Measurements from ENCODE around the gene PRRT2. TPM values are rescaled to one million over a fixed set of nuclear protein-coding genes. Genes with fewer than 3 reads are reported as not detected.

Gene PRRT2
- total and polyA plus RNA-seq, 2 experiments from 2014 or later: 7.0 to 11.1 TPM

- peaks cover 44% of the 10 kb centered on the region for H3K79me2 ChIP-seq
- no peaks in the 10 kb centered on the region for H3K27me3 ChIP-seq
- no peaks in the 10 kb centered on the region for H3K9me2 ChIP-seq (replicated peaks; ENCODE audit: insufficient read depth)
- no peak overlapping the region for H3K4me3 ChIP-seq
- peak overlapping the region; percentile 93 for H3K27ac ChIP-seq
- H2AFZ ChIP-seq: no peak overlapping the region
- H3K4me1 ChIP-seq (ENCODE audit: insufficient read depth): peaks cover 38% of the 10 kb centered on the region
- H3K36me3 ChIP-seq (replicated peaks; ENCODE audit: insufficient read depth, low read depth): no peaks in the 10 kb centered on the region
- DNase-seq (ENCODE audit: low spot score): no peak
- H4K20me1 ChIP-seq (ENCODE audit: insufficient read depth, poor library complexity, severe bottlenecking): peaks cover 24% of the 10 kb centered on the region
- peak overlapping the region; percentile 91 for H3K4me2 ChIP-seq
- 92% methylated on average over 23 of the region's 31 CpGs for WGBS (ENCODE audit: low lambda C conversion rate, missing lambda C conversion rate)
- TF ChIP-seq EZH2phosphoT487 (IDR thresholded peaks at IDR 0.05; ENCODE audit: low read depth, severe bottlenecking, unreplicated experiment): no peak
- no peak for TF ChIP-seq CTCF (IDR thresholded peaks at IDR 0.05; ENCODE audit: poor library complexity)
- no peak for TF ChIP-seq EZH2 (IDR thresholded peaks at IDR 0.05; ENCODE audit: borderline replicate concordance)
- no peaks in the 10 kb centered on the region for H3K9me3 ChIP-seq (ENCODE audit: low read depth)
Measured at GRCh38 chr16:29809031-29809747, 2.8 kb upstream of the PRRT2 start.

GRCh38 chr16:29809850-29810698 lies 1.9 kb upstream of the PRRT2 start:
- peaks cover 24% of the 10 kb centered on the region for H4K20me1 ChIP-seq (ENCODE audit: insufficient read depth, poor library complexity, severe bottlenecking)
- H3K4me1 ChIP-seq (ENCODE audit: insufficient read depth): peaks cover 37% of the 10 kb centered on the region
- H3K4me2 ChIP-seq: peak overlapping the region; percentile 91
- H3K9me2 ChIP-seq (replicated peaks; ENCODE audit: insufficient read depth): no peaks in the 10 kb centered on the region
- H2AFZ ChIP-seq: no peak overlapping the region
- WGBS (ENCODE audit: low lambda C conversion rate, missing lambda C conversion rate): 67% methylated on average over 20 of the region's 23 CpGs
- peak overlapping the region; percentile 93 for H3K27ac ChIP-seq
- DNase-seq (ENCODE audit: low spot score): no peak
- no peak overlapping the region for H3K4me3 ChIP-seq
- H3K36me3 ChIP-seq (replicated peaks; ENCODE audit: insufficient read depth, low read depth): no peaks in the 10 kb centered on the region
- H3K27me3 ChIP-seq: no peaks in the 10 kb centered on the region
- no peak for TF ChIP-seq CTCF (IDR thresholded peaks at IDR 0.05; ENCODE audit: poor library complexity)
- no peak for TF ChIP-seq EZH2phosphoT487 (IDR thresholded peaks at IDR 0.05; ENCODE audit: low read depth, severe bottlenecking, unreplicated experiment)
- no peak for TF ChIP-seq EZH2 (IDR thresholded peaks at IDR 0.05; ENCODE audit: borderline replicate concordance)
- no peaks in the 10 kb centered on the region for H3K9me3 ChIP-seq (ENCODE audit: low read depth)
- H3K79me2 ChIP-seq: peaks cover 42% of the 10 kb centered on the region

GRCh38 chr16:29810699-29811169 lies 1.3 kb upstream of the PRRT2 start:
- Histone ChIP-seq H4K20me1 (ENCODE audit: insufficient read depth, poor library complexity, severe bottlenecking) (peaks cover 24% of the 10 kb centered on the region), H3K79me2 (peaks cover 44% of the 10 kb centered on the region), H3K9me3 (ENCODE audit: low read depth) (no peaks in the 10 kb centered on the region), H3K4me1 (ENCODE audit: insufficient read depth) (peaks cover 40% of the 10 kb centered on the region), H3K4me2 (peak overlapping the region; percentile 91), H3K4me3 (no peak overlapping the region), H3K9me2 (replicated peaks; ENCODE audit: insufficient read depth) (no peaks in the 10 kb centered on the region), H3K36me3 (replicated peaks; ENCODE audit: insufficient read depth, low read depth) (no peaks in the 10 kb centered on the region), H3K27me3 (no peaks in the 10 kb centered on the region), H2AFZ (no peak overlapping the region), H3K27ac (peak overlapping the region; percentile 93)
- TF ChIP-seq EZH2phosphoT487 (IDR thresholded peaks at IDR 0.05; ENCODE audit: low read depth, severe bottlenecking, unreplicated experiment) (no peak), EZH2 (IDR thresholded peaks at IDR 0.05; ENCODE audit: borderline replicate concordance) (no peak), CTCF (IDR thresholded peaks at IDR 0.05; ENCODE audit: poor library complexity) (no peak)
- DNase-seq (ENCODE audit: low spot score): no peak
- 26% methylated on average over 7 of the region's 9 CpGs for WGBS (ENCODE audit: low lambda C conversion rate, missing lambda C conversion rate)
